Spinal cord (tissue), 10 donors: ENCODE measurements around the gene ADORA2A. TPM values are rescaled to one million over a fixed set of nuclear protein-coding genes. Genes with fewer than 3 reads are reported as not detected.
A peak's percentile ranks its signal among the peaks of the same experiment; 100 is the strongest.

Experiments
- DNase-seq, 6 donors: peaks; one replicate each; pipeline versions ENCODE4 v3.0.0 to v3.0.0-alpha.2; 2013 to 2015; ENCODE audit warnings: low spot score in 6 of 6, low read depth in 4 of 6
- H3K27ac ChIP-seq: one replicate; pipeline ENCODE4 v1.5.1; 2013; ENCODE audit warnings: low read depth, low read length, control low read depth
- H3K27me3 ChIP-seq: one replicate; pipeline ENCODE4 v1.6.1; 2013; ENCODE audit warnings: low read length; ENCODE audit not compliant: control insufficient read depth, insufficient read depth
- H3K36me3 ChIP-seq: one replicate; pipeline ENCODE4 v1.6.1; 2013; ENCODE audit warnings: low read length; ENCODE audit not compliant: control insufficient read depth, insufficient read depth
- H3K4me1 ChIP-seq: one replicate; pipeline ENCODE4 v1.6.1; 2013; ENCODE audit warnings: low read length; ENCODE audit not compliant: control insufficient read depth, insufficient read depth
- H3K4me3 ChIP-seq: one replicate; pipeline ENCODE4 v1.5.1; 2013; ENCODE audit warnings: low read depth, low read length, control low read depth
- H3K9me3 ChIP-seq: one replicate; pipeline ENCODE4 v1.6.1; 2013; ENCODE audit warnings: low read length; ENCODE audit not compliant: control insufficient read depth, insufficient read depth
- WGBS: methylation state at CpG from one replicate; pipeline ENCODE4 v1.1.5; 2013; ENCODE audit warnings: missing lambda C conversion rate; ENCODE audit not compliant: insufficient coverage; 5-methylcytosine and 5-hydroxymethylcytosine counted together
- polyA plus RNA-seq, 2 donors: library from polyadenylated mRNA; unstranded; fragments of 120-200 nt; gene quantifications; one replicate each; pipeline ENCODE4 v1.2.1, GENCODE V29; 2013; ENCODE audit not compliant: insufficient read length in 2 of 2
- total RNA-seq, 2 donors: library from RNA; depleted of rRNA in 1 of 2; stranded (reverse); fragments of 120-200 nt in 1 of 2; fragments of >200 nt in 1 of 2; gene quantifications; one replicate each; pipeline versions ENCODE4 v1.2.3 to v1.2.4, GENCODE V29; 2013 to 2014
- donor health status: healthy.

ADORA2A gene
- total and polyA plus RNA-seq, 4 donors: 9.6 to 20.9 (median 19.8) TPM

DNA sequence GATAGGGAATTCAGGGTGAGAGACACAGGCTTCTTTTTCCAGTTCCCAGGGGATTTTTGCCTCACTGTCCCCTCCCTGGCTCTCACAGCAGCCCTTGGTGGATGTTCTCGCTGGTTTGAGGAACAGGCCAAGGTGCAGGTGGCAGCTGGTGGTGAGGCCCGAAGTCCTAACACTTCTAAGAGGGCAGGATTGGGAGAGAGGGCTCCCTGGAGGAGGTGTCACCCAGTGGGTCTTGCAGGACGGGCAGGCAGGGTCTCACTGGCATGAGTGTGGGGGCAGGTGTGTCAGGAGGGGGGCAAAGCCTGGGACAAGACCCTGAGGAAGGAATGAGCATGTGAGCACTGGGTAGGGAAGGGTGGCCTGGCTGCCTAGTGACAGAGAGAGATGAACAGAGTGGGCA lies 9.2 kb downstream of the ADORA2A start:
- Histone ChIP-seq H3K27me3 (no peaks in the 10 kb centered on the region), H3K27ac (peak overlapping the region; percentile 45), H3K4me3 (no peak overlapping the region), H3K9me3 (no peaks in the 10 kb centered on the region), H3K36me3 (peaks cover 20% of the 10 kb centered on the region), H3K4me1 (peaks cover 57% of the 10 kb centered on the region)
- WGBS: 90% methylated on average over 3 of the region's 3 CpGs
- no peak for DNase-seq

- Histone ChIP-seq H3K4me1 (peaks cover 57% of the 10 kb centered on the region), H3K4me3 (no peak overlapping the region), H3K27me3 (no peaks in the 10 kb centered on the region), H3K9me3 (no peaks in the 10 kb centered on the region), H3K27ac (no peak overlapping the region), H3K36me3 (peaks cover 25% of the 10 kb centered on the region)
- DNase-seq: no peak
- WGBS: 94% methylated on average over 3 of the region's 4 CpGs
These were observed 9.7 kb downstream of the ADORA2A start for GRCh38 chr22:24437091-24437490.

- Histone ChIP-seq H3K27ac (no peak overlapping the region), H3K27me3 (no peaks in the 10 kb centered on the region), H3K4me1 (peaks cover 52% of the 10 kb centered on the region), H3K4me3 (no peak overlapping the region), H3K9me3 (no peaks in the 10 kb centered on the region), H3K36me3 (peaks cover 25% of the 10 kb centered on the region)
- peak in 1 of 6 donors; percentile 43 for DNase-seq
- WGBS: 68% methylated on average over 4 of the region's 5 CpGs
These were observed 10.4 kb downstream of the ADORA2A start for GRCh38 chr22:24437741-24438328.

- 97% methylated on average over 10 of the region's 10 CpGs for WGBS
- peaks cover 35% of the 10 kb centered on the region for H3K4me1 ChIP-seq
These were observed 12.9 kb downstream of the ADORA2A start for GRCh38 chr22:24440270-24440717.

DNA sequence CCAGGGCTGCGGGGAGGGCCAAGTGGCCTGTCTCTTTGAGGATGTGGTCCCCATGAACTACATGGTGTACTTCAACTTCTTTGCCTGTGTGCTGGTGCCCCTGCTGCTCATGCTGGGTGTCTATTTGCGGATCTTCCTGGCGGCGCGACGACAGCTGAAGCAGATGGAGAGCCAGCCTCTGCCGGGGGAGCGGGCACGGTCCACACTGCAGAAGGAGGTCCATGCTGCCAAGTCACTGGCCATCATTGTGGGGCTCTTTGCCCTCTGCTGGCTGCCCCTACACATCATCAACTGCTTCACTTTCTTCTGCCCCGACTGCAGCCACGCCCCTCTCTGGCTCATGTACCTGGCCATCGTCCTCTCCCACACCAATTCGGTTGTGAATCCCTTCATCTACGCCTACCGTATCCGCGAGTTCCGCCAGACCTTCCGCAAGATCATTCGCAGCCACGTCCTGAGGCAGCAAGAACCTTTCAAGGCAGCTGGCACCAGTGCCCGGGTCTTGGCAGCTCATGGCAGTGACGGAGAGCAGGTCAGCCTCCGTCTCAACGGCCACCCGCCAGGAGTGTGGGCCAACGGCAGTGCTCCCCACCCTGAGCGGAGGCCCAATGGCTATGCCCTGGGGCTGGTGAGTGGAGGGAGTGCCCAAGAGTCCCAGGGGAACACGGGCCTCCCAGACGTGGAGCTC lies 13.5 kb downstream of the ADORA2A start:
- H3K9me3 ChIP-seq: no peaks in the 10 kb centered on the region
- H3K4me3 ChIP-seq: no peak overlapping the region
- no peak overlapping the region for H3K27ac ChIP-seq
- WGBS: 87% methylated on average over 28 of the region's 30 CpGs
- H3K4me1 ChIP-seq: peaks cover 36% of the 10 kb centered on the region
- H3K27me3 ChIP-seq: no peaks in the 10 kb centered on the region
- DNase-seq: no peak
- H3K36me3 ChIP-seq: peaks cover 15% of the 10 kb centered on the region

More at GRCh38 chr22:24440270-24440717, 12.9 kb downstream of the ADORA2A start:
- no peak for DNase-seq
- Histone ChIP-seq H3K9me3 (no peaks in the 10 kb centered on the region), H3K36me3 (peaks cover 15% of the 10 kb centered on the region), H3K27ac (no peak overlapping the region), H3K27me3 (no peaks in the 10 kb centered on the region), H3K4me3 (no peak overlapping the region)

DNA sequence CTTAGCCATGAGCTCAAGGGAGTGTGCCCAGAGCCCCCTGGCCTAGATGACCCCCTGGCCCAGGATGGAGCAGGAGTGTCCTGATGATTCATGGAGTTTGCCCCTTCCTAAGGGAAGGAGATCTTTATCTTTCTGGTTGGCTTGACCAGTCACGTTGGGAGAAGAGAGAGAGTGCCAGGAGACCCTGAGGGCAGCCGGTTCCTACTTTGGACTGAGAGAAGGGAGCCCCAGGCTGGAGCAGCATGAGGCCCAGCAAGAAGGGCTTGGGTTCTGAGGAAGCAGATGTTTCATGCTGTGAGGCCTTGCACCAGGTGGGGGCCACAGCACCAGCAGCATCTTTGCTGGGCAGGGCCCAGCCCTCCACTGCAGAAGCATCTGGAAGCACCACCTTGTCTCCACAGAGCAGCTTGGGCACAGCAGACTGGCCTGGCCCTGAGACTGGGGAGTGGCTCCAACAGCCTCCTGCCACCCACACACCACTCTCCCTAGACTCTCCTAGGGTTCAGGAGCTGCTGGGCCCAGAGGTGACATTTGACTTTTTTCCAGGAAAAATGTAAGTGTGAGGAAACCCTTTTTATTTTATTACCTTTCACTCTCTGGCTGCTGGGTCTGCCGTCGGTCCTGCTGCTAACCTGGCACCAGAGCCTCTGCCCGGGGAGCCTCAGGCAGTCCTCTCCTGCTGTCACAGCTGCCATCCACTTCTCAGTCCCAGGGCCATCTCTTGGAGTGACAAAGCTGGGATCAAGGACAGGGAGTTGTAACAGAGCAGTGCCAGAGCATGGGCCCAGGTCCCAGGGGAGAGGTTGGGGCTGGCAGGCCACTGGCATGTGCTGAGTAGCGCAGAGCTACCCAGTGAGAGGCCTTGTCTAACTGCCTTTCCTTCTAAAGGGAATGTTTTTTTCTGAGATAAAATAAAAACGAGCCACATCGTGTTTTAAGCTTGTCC lies 14.3 kb downstream of the ADORA2A start:
- H3K27ac ChIP-seq: no peak overlapping the region
- no peaks in the 10 kb centered on the region for H3K9me3 ChIP-seq
- no peak overlapping the region for H3K4me3 ChIP-seq
- H3K36me3 ChIP-seq: peaks cover 15% of the 10 kb centered on the region
- 81% methylated on average over 3 of the region's 8 CpGs for WGBS
- peaks cover 31% of the 10 kb centered on the region for H3K4me1 ChIP-seq
- H3K27me3 ChIP-seq: no peaks in the 10 kb centered on the region
- DNase-seq: no peak

- H3K9me3 ChIP-seq: no peaks in the 10 kb centered on the region
- no peak overlapping the region for H3K4me3 ChIP-seq
- 89% methylated on average over 4 of the region's 8 CpGs for WGBS
- DNase-seq: no peak
- peaks cover 29% of the 10 kb centered on the region for H3K4me1 ChIP-seq
- H3K27ac ChIP-seq: no peak overlapping the region
- H3K27me3 ChIP-seq: no peaks in the 10 kb centered on the region
- peaks cover 15% of the 10 kb centered on the region for H3K36me3 ChIP-seq
These were observed 14.9 kb downstream of the ADORA2A start for GRCh38 chr22:24442352-24442744.

DNA sequence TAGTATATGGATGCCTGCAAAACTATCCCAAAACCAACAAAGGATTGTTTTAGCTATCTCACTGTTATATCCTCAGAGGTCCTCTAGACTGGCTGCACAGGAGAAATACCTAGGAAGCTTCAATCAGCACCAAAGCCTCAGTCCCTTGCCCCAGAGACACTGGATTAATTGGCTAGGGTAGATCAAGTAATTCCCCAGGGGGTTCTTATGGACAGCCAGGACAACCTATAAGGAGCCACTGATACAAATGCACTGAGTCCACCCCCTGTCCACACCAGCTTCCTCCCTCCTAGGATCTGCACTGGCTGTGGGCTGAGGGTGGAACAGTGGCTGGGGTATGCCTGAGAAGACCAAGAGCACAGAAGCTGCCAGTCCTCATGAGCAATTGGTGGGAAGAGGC lies 16.3 kb downstream of the ADORA2A start:
- DNase-seq: no peak
- no peak overlapping the region for H3K4me3 ChIP-seq
- no peaks in the 10 kb centered on the region for H3K9me3 ChIP-seq
- H3K27me3 ChIP-seq: no peaks in the 10 kb centered on the region
- H3K36me3 ChIP-seq: peaks cover 15% of the 10 kb centered on the region
- no peak overlapping the region for H3K27ac ChIP-seq
- H3K4me1 ChIP-seq: peaks cover 29% of the 10 kb centered on the region

DNA sequence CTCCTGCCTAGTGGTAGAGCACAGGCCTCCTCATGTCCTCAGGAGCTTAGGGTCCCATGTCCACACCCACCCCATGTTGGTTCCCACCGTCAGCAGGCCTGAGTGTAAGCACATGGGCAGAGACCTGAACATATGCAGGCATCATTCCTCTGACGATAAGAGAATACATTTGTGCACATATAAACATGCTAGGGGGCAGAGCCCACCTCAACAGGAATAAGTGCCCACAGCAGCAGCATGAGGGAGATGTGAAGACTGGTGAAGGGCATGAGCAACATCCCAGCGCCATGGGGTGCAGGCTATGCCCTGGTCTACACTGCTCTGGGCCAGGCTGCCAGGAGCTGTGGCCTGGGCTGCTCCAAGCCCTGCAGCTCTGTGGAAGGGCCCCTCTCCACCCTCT lies 16.9 kb downstream of the ADORA2A start:
- peaks cover 29% of the 10 kb centered on the region for H3K4me1 ChIP-seq
- WGBS: 100% methylated on average over 1 of the region's 3 CpGs
- H3K27me3 ChIP-seq: no peaks in the 10 kb centered on the region
- DNase-seq: no peak
- no peak overlapping the region for H3K4me3 ChIP-seq
- no peak overlapping the region for H3K27ac ChIP-seq
- H3K9me3 ChIP-seq: no peaks in the 10 kb centered on the region
- peaks cover 15% of the 10 kb centered on the region for H3K36me3 ChIP-seq
